Endodermal cell (in vitro differentiated cells): ENCODE measurements around the gene KCTD3. TPM values are rescaled to one million over a fixed set of nuclear protein-coding genes. Genes with fewer than 3 reads are reported as not detected.

ENCODE experiments used
- DNase-seq: peaks from one replicate; pipeline ENCODE4 v3.0.0-alpha.2; 2017
- H3K27ac ChIP-seq: 2 replicates; pipeline ENCODE4 v1.5.1; 2013; ENCODE audit warnings: mild to moderate bottlenecking, low read depth, low read length, moderate library complexity
- H3K27me3 ChIP-seq: 2 replicates; pipeline ENCODE4 v1.6.1; 2013; ENCODE audit warnings: mild to moderate bottlenecking, low read length, moderate library complexity; ENCODE audit not compliant: insufficient read depth, control insufficient read depth, poor library complexity, severe bottlenecking
- H3K36me3 ChIP-seq: 2 replicates; pipeline ENCODE4 v1.7.0; 2013; ENCODE audit warnings: mild to moderate bottlenecking, low read length, moderate library complexity; ENCODE audit not compliant: control insufficient read depth, insufficient read depth
- H3K4me1 ChIP-seq: one replicate; pipeline ENCODE4 v1.7.0; 2013; ENCODE audit warnings: low read length; ENCODE audit not compliant: control insufficient read depth, insufficient read depth
- H3K4me3 ChIP-seq: 2 replicates; pipeline ENCODE4 v1.5.1; 2013; ENCODE audit warnings: mild to moderate bottlenecking, low read length, moderate library complexity
- H3K9ac ChIP-seq: 2 replicates; pipeline ENCODE4 v1.6.1; 2013; ENCODE audit warnings: mild to moderate bottlenecking, low read length, moderate library complexity; ENCODE audit not compliant: poor library complexity, severe bottlenecking; ENCODE audit errors: extremely low read depth
- H3K9me3 ChIP-seq: 2 replicates; pipeline ENCODE4 v1.6.1; 2013; ENCODE audit warnings: mild to moderate bottlenecking, low read length, moderate library complexity; ENCODE audit not compliant: control insufficient read depth
- H3K27ac Mint-ChIP-seq: 2 replicates; pipeline ENCODE4 v1.8.0; 2020; ENCODE audit warnings: mixed read lengths
- H3K27me3 Mint-ChIP-seq: 2 replicates; pipeline ENCODE4 v1.8.0; 2021; ENCODE audit warnings: mild to moderate bottlenecking, mixed read lengths; ENCODE audit not compliant: insufficient read depth
- H3K36me3 Mint-ChIP-seq: 2 replicates; pipeline ENCODE4 v1.8.0; 2020; ENCODE audit warnings: low read depth, mixed read lengths
- H3K4me1 Mint-ChIP-seq: 2 replicates; pipeline ENCODE4 v1.8.0; 2020; ENCODE audit warnings: mixed read lengths
- H3K4me3 Mint-ChIP-seq: 2 replicates; pipeline ENCODE4 v1.8.0; 2020; ENCODE audit warnings: mild to moderate bottlenecking, moderate library complexity, mixed read lengths
- H3K9me3 Mint-ChIP-seq: 2 replicates; pipeline ENCODE4 v1.8.0; 2020; ENCODE audit warnings: mild to moderate bottlenecking, mixed read lengths
- CTCF ChIP-seq: fragments of 200-600 bp; sonication (generic); conservative IDR thresholded peaks from 2 replicates; pipeline ENCODE4 v1.5.0; 2021; ENCODE audit warnings: antibody characterized with exemption, mild to moderate bottlenecking
- WGBS, 2 experiments: methylation state at CpG; one replicate each; pipeline versions ENCODE4 v1.1.5 to v1.1.7; 2013; ENCODE audit warnings: missing lambda C conversion rate in 2 of 2, mixed read lengths in 1 of 2; ENCODE audit not compliant: insufficient coverage in 1 of 2, insufficient read length in 1 of 2; 5-methylcytosine and 5-hydroxymethylcytosine counted together
- total RNA-seq, 2 donors: library from RNA; stranded (reverse); fragmentation: NEBNext Ultra II Directional in 1 of 2; extraction: Animal tissue kit (Norgen Biotek cat#: 25700) in 1 of 2; gene quantifications; 2 replicates in 1 of 2; 3 replicates in 1 of 2; pipeline ENCODE4 v1.2.1, GENCODE V29; 2021

KCTD3 gene
- total RNA-seq, 2 donors from 2014 or later: 42.2 to 46.5 TPM

DNA sequence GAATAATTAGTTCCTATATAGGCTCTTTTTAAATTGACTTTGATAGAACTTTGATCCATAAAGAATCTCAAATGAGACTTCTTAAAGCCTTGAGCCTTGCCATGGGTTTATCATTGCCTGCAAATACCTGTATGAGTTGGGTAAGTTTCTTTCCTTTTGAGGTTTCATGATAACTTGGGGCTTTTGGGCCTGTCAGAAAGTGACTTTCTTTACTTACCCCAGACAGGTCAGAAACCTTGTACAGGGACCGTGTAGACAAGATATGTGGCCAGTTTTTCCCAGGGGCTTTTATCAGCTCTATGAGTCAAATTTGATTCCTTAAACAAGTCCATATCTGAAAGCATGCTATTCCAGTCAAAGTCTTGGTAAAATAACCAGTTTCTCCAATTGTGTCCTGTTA lies 17.3 kb downstream of the KCTD3 start:
- H3K27ac ChIP-seq: no peak overlapping the region
- peaks cover 21% of the 10 kb centered on the region for H3K9me3 ChIP-seq
- no peak overlapping the region for H3K27ac Mint-ChIP-seq
- no peak overlapping the region for H3K4me3 ChIP-seq
- peaks cover 79% of the 10 kb centered on the region for H3K36me3 ChIP-seq
- H3K27me3 Mint-ChIP-seq: no peaks in the 10 kb centered on the region
- H3K9me3 Mint-ChIP-seq: peaks cover 10% of the 10 kb centered on the region
- DNase-seq: no peak
- no peak for TF ChIP-seq CTCF
- no peaks in the 10 kb centered on the region for H3K4me1 Mint-ChIP-seq
- H3K27me3 ChIP-seq: no peaks in the 10 kb centered on the region
- peaks cover 80% of the 10 kb centered on the region for H3K36me3 Mint-ChIP-seq
- WGBS, 2 experiments: 85% methylated on average over 1 of the region's 1 CpG; no CpG with 5 or more reads in 1 of the 2 experiments
- no peaks in the 10 kb centered on the region for H3K4me1 ChIP-seq
- H3K9ac ChIP-seq: no peak overlapping the region
- H3K4me3 Mint-ChIP-seq: no peak overlapping the region

DNA sequence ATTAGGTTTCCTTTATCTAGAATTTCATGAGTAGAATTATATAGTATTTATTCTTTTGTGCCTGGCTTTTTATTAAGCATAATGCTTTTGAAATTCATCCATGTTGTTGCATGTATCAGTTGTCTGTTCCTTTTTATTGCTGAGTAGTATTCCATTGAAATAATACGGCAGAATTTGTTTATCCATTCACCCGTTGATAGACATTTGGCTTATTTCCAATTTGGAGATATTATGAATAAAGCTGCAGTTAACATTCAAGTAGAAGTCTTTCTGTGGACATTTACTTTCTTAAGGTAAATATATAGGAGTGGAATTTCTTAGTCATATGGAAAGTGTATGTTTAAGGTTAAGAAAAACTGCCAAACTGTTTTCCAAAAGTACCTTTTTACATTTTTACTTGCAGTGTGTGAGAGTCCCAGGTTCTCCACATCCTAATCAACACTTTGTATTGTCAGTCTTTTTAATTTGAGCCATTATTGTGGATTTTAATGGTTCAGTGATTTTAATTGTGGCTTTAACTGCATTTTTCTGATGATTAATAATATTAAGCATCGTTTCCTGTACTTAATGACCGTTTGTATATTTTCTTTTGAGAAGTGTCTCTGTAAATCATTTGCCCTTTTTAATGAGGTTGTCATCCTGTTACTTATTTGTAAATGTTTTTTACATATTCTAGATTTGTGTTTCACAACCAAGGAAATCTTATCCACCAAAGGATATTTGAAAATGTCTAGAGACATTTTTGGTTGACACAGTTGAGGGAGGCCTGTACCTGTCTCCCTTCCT lies 22.7 kb downstream of the KCTD3 start:
- H3K9me3 Mint-ChIP-seq: peaks cover 3% of the 10 kb centered on the region
- H3K27me3 Mint-ChIP-seq: no peaks in the 10 kb centered on the region
- 94 to 100% methylated on average over 3 to 4 of the region's 4 CpGs for WGBS, 2 experiments
- Histone ChIP-seq H3K9ac (no peak overlapping the region), H3K9me3 (peaks cover 6% of the 10 kb centered on the region), H3K27me3 (no peaks in the 10 kb centered on the region), H3K4me3 (no peak overlapping the region), H3K27ac (no peak overlapping the region), H3K36me3 (peaks cover 48% of the 10 kb centered on the region), H3K4me1 (no peaks in the 10 kb centered on the region)
- H3K4me1 Mint-ChIP-seq: peaks cover 6% of the 10 kb centered on the region
- H3K36me3 Mint-ChIP-seq: peaks cover 49% of the 10 kb centered on the region
- no peak overlapping the region for H3K27ac Mint-ChIP-seq
- DNase-seq: no peak
- H3K4me3 Mint-ChIP-seq: no peak overlapping the region
- TF ChIP-seq CTCF: no peak

GRCh38 chr1:215590779-215591491 lies 23.8 kb downstream of the KCTD3 start:
- Mint-ChIP-seq H3K36me3 (peaks cover 44% of the 10 kb centered on the region), H3K4me3 (no peak overlapping the region), H3K4me1 (peaks cover 11% of the 10 kb centered on the region), H3K27me3 (no peaks in the 10 kb centered on the region), H3K9me3 (no peaks in the 10 kb centered on the region), H3K27ac (no peak overlapping the region)
- Histone ChIP-seq H3K9me3 (no peaks in the 10 kb centered on the region), H3K9ac (no peak overlapping the region), H3K4me3 (no peak overlapping the region), H3K27me3 (no peaks in the 10 kb centered on the region), H3K36me3 (peaks cover 46% of the 10 kb centered on the region), H3K4me1 (no peaks in the 10 kb centered on the region), H3K27ac (no peak overlapping the region)
- DNase-seq: no peak
- WGBS, 2 experiments: 92 to 100% methylated on average over 1 to 4 of the region's 4 CpGs
- TF ChIP-seq CTCF: no peak
